ENCODE measurements around the gene BCLAF3. TPM values are rescaled to one million over a fixed set of nuclear protein-coding genes. Genes with fewer than 3 reads are reported as not detected.

Gene BCLAF3
- total RNA-seq, 6 donors from 2014 or later = 6.1 to 23.0 (median 13.8) TPM

GRCh38 chrX:19981947-19982346 lies 8.9 kb downstream of the BCLAF3 start:
- Histone ChIP-seq H3K4me3 (no peak overlapping the region), H3K27ac (no peak overlapping the region), H3K36me3 (no peaks in the 10 kb centered on the region), H3K27me3 (no peaks in the 10 kb centered on the region), H3K9me3 (peaks cover 0 to 11% (median 0%) of the 10 kb centered on the region in 4 donors), H3K4me1 (peaks cover 0 to 2% (median 0%) of the 10 kb centered on the region in 4 donors)
- TF ChIP-seq EP300 (IDR thresholded peaks at IDR 0.05) = no peak
- TF ChIP-seq POLR2A (IDR thresholded peaks at IDR 0.05) = no peak
- no peak for TF ChIP-seq POLR2AphosphoS5 (IDR thresholded peaks at IDR 0.05)
- DNase-seq (no peak), ATAC-seq (ENCODE audit: low FRiP score in 2 of 2) (no peak)
- WGBS, 2 donors = 79 to 94% methylated on average over 2 of the region's 2 CpGs

GRCh38 chrX:19975845-19976244 lies 15.0 kb downstream of the BCLAF3 start:
- TF ChIP-seq POLR2A (IDR thresholded peaks at IDR 0.05) (no peak), CTCF (IDR thresholded peaks at IDR 0.05) (no peak)
- Histone ChIP-seq H3K27ac (no peak overlapping the region), H3K27me3 (no peaks in the 10 kb centered on the region), H3K4me3 (no peak overlapping the region), H3K36me3 (no peaks in the 10 kb centered on the region), H3K4me1 (no peaks in the 10 kb centered on the region), H3K9me3 (peaks cover 0 to 11% (median 0%) of the 10 kb centered on the region in 4 donors)
- no peak for DNase-seq
- ATAC-seq (ENCODE audit: low FRiP score in 2 of 2) = no peak

GRCh38 chrX:19972984-19973383 lies 17.9 kb downstream of the BCLAF3 start:
- peaks cover 0 to 9% (median 0%) of the 10 kb centered on the region in 4 donors for H3K9me3 ChIP-seq
- no peak overlapping the region for H3K4me3 ChIP-seq
- no peaks in the 10 kb centered on the region for H3K4me1 ChIP-seq
- DNase-seq (no peak), ATAC-seq (ENCODE audit: low FRiP score in 2 of 2) (no peak)
- no peaks in the 10 kb centered on the region for H3K27me3 ChIP-seq
- TF ChIP-seq POLR2A (IDR thresholded peaks at IDR 0.05) (no peak), CTCF (IDR thresholded peaks at IDR 0.05) (no peak), EP300 (IDR thresholded peaks at IDR 0.05) (no peak), POLR2AphosphoS5 (IDR thresholded peaks at IDR 0.05) (no peak)
- no peaks in the 10 kb centered on the region for H3K36me3 ChIP-seq
- no peak overlapping the region for H3K27ac ChIP-seq

- H3K4me1 ChIP-seq = no peaks in the 10 kb centered on the region
- no peak overlapping the region for H3K27ac ChIP-seq
- H3K36me3 ChIP-seq = peaks cover 0 to 19% (median 0%) of the 10 kb centered on the region in 4 donors
- H3K27me3 ChIP-seq = no peaks in the 10 kb centered on the region
- DNase-seq = no peak
- no peaks in the 10 kb centered on the region for H3K9me3 ChIP-seq
- TF ChIP-seq POLR2AphosphoS5 (IDR thresholded peaks at IDR 0.05) (no peak), CTCF (IDR thresholded peaks at IDR 0.05) (no peak), EP300 (IDR thresholded peaks at IDR 0.05) (no peak), POLR2A (IDR thresholded peaks at IDR 0.05) (no peak)
- H3K4me3 ChIP-seq = no peak overlapping the region
- WGBS, 2 donors = 89 to 96% methylated on average over 6 of the region's 6 CpGs
- no peak for ATAC-seq (ENCODE audit: low FRiP score in 2 of 2)
These were observed 22.6 kb downstream of the BCLAF3 start for GRCh38 chrX:19968276-19968675.

GRCh38 chrX:19966056-19966455 lies 24.8 kb downstream of the BCLAF3 start:
- ATAC-seq (ENCODE audit: low FRiP score in 2 of 2) = no peak
- TF ChIP-seq POLR2A (IDR thresholded peaks at IDR 0.05) (no peak), POLR2AphosphoS5 (IDR thresholded peaks at IDR 0.05) (no peak), EP300 (IDR thresholded peaks at IDR 0.05) (no peak), CTCF (IDR thresholded peaks at IDR 0.05) (no peak)
- no peak overlapping the region for H3K4me3 ChIP-seq

More at GRCh38 chrX:19966056-19966455, 24.8 kb downstream of the BCLAF3 start:
- Histone ChIP-seq H3K36me3 (peaks cover 0 to 19% (median 0%) of the 10 kb centered on the region in 4 donors), H3K4me1 (no peaks in the 10 kb centered on the region), H3K27me3 (no peaks in the 10 kb centered on the region), H3K27ac (no peak overlapping the region), H3K9me3 (no peaks in the 10 kb centered on the region)
- WGBS, 2 donors = 73 to 100% methylated on average over 1 of the region's 1 CpG
- DNase-seq = no peak
